Measurements from ENCODE around the gene PKNOX1.
"Not testable (repeated sequence)": the region's sequence is repeated elsewhere in the genome, so short reads cannot be mapped to it uniquely, and the experiment has no call there.

Gene PKNOX1

GRCh38 chr21:43074401-43075169, 100.2 kb downstream of the PKNOX1 start:
- DNase-seq (ENCODE audit: low read depth); H3K4me3 ChIP-seq (ENCODE audit: low read length): not testable (repeated sequence)

GRCh38 chr21:43075170-43076022, 101.0 kb downstream of the PKNOX1 start, which contains the start of gene CBS:
CBS (minus strand) TSS chr21:43075835; CDS start chr21:43072193, 3,642 bp downstream.
- H3K4me3 ChIP-seq (ENCODE audit: low read length); DNase-seq (ENCODE audit: low read depth): not testable (repeated sequence)

- DNase-seq (ENCODE audit: low read depth); H3K4me3 ChIP-seq (ENCODE audit: low read length): not testable (repeated sequence)
Measured at GRCh38 chr21:43076023-43076637, 101.8 kb downstream of the PKNOX1 start.

DNA sequence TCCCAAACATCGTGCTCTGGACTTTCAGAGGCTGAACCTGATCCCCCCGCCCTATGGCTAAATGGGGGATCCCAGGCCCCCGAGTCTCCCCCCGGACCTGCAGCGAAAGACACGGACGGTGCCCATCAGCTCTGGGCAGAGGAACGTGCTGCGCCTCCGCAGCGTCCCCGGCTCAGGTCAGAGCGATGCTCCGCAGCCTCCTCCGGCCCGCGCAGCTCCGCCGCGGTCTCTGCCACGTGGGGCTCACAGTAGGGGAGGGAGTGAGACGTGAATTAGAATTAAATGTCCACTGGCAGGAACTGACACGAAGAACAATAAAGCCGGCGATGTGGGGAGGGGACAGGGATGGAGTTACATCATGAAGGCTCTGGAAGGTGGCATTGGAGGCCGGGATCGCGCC, 102.3 kb downstream of the PKNOX1 start:
- not testable (repeated sequence) for DNase-seq (ENCODE audit: low read depth); H3K4me3 ChIP-seq (ENCODE audit: low read length)

- DNase-seq (ENCODE audit: low read depth); H3K4me3 ChIP-seq (ENCODE audit: low read length): not testable (repeated sequence)
Measured at GRCh38 chr21:43082587-43083300, 108.4 kb downstream of the PKNOX1 start.
